Liver (tissue), 3 donors: ENCODE results near the gene EMP1.

Source experiments
- ATF3 ChIP-seq: IDR thresholded peaks from 2 replicates; pipeline ENCODE4 v1.6.1; 2016; ENCODE audit warnings: antibody characterized with exemption
- CTCF ChIP-seq: fragments of 150-350 bp; IDR thresholded peaks from 2 replicates; pipeline ENCODE4 v1.5.1; 2017; ENCODE audit warnings: improper control_type of control experiment, low read depth, low read length; ENCODE audit not compliant: missing input control
- GABPA ChIP-seq, 2 donors: IDR thresholded peaks in 1 of 2; conservative IDR thresholded peaks in 1 of 2; 2 replicates each; pipeline ENCODE4 v1.6.1; 2016; ENCODE audit warnings: antibody characterized with exemption in 2 of 2, mild to moderate bottlenecking in 1 of 2, moderate library complexity in 1 of 2
- JUND ChIP-seq, 2 donors: IDR thresholded peaks; 2 replicates each; pipeline ENCODE4 v1.6.1; 2016; ENCODE audit warnings: antibody characterized with exemption in 2 of 2
- RAD21 ChIP-seq, 2 donors: IDR thresholded peaks; 2 replicates each; pipeline ENCODE4 v1.6.1; 2016; ENCODE audit warnings: antibody characterized with exemption in 2 of 2, mild to moderate bottlenecking in 2 of 2
- REST ChIP-seq: IDR thresholded peaks from 2 replicates; pipeline ENCODE4 v1.6.1; 2016; ENCODE audit warnings: antibody characterized with exemption, mild to moderate bottlenecking
- RXRA ChIP-seq, 2 donors: IDR thresholded peaks; 2 replicates each; pipeline ENCODE4 v1.6.1; 2017 to 2018; ENCODE audit warnings: antibody characterized with exemption in 2 of 2, mild to moderate bottlenecking in 1 of 2
- SP1 ChIP-seq: IDR thresholded peaks from 2 replicates; pipeline ENCODE4 v1.6.1; 2018; ENCODE audit warnings: antibody characterized with exemption, mild to moderate bottlenecking
- TAF1 ChIP-seq: conservative IDR thresholded peaks from 2 replicates; pipeline ENCODE4 v1.6.1; 2016; ENCODE audit warnings: antibody characterized with exemption, mild to moderate bottlenecking
- ZBTB33 ChIP-seq: IDR thresholded peaks from 2 replicates; pipeline ENCODE4 v1.6.1; 2016; ENCODE audit warnings: antibody characterized with exemption
- donor health status: healthy.
- donor health status: healthy.

- TF ChIP-seq ATF3 (no peak), CTCF (no peak), RAD21 (IDR thresholded peaks at IDR 0.05) (no peak), SP1 (no peak), ZBTB33 (no peak), REST (no peak), GABPA (IDR thresholded peaks at IDR 0.05 in 1 of 2, conservative IDR thresholded peaks at IDR 0.05 in 1 of 2) (no peak), RXRA (IDR thresholded peaks at IDR 0.05) (no peak), TAF1 (no peak), JUND (IDR thresholded peaks at IDR 0.05) (no peak)
Measured at GRCh38 chr12:13215056-13215455, 18.5 kb downstream of the EMP1 start.
